Measurements from ENCODE around the gene CYSTM1.
"Not testable (repeated sequence)": the region's sequence is repeated elsewhere in the genome, so short reads cannot be mapped to it uniquely, and the experiment has no call there.

The CYSTM1 gene

DNA sequence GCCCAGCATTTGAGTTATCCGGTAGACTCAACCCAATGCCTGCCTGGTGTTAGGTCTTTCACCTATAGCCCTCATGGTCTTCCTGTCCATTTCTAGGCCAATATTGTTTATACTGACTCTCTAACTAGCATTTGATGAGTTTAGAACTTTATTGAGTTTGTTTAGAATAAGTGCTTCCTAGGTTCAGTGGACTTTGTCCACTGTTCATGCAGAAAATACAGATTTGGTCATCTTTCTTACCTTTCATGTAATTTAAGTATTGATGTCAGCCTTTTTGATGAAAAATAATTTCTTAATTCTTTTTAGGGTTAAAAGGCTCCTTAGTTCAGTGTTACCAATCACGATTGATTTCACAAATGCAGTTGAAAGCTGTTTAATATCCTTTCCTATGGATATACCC lies 22.0 kb downstream of the CYSTM1 start:
- TF ChIP-seq POU2F2 (IDR thresholded peaks at IDR 0.05; ENCODE audit: low read depth, low read length) (no peak), TAF1 (IDR thresholded peaks at IDR 0.05; ENCODE audit: low read depth, low read length) (no peak), POLR2A (IDR thresholded peaks at IDR 0.05; ENCODE audit: low read depth, low read length) (no peak), SPI1 (IDR thresholded peaks at IDR 0.05; ENCODE audit: low read depth, low read length) (no peak), PAX5 (IDR thresholded peaks at IDR 0.05; ENCODE audit: insufficient read depth, low read length, severe bottlenecking) (no peak), POLR2AphosphoS5 (IDR thresholded peaks at IDR 0.05; ENCODE audit: low read depth, low read length) (no peak)
- DNase-seq (ENCODE audit: insufficient read length, low spot score) (no peak), FAIRE-seq (no peak)

GRCh38 chr5:140198915-140199314 lies 23.9 kb downstream of the CYSTM1 start:
- FAIRE-seq; DNase-seq (ENCODE audit: insufficient read length, low spot score): not testable (repeated sequence)

- TF ChIP-seq TAF1 (IDR thresholded peaks at IDR 0.05; ENCODE audit: low read depth, low read length) (no peak), PAX5 (IDR thresholded peaks at IDR 0.05; ENCODE audit: insufficient read depth, low read length, severe bottlenecking) (no peak), SPI1 (IDR thresholded peaks at IDR 0.05; ENCODE audit: low read depth, low read length) (no peak), POU2F2 (IDR thresholded peaks at IDR 0.05; ENCODE audit: low read depth, low read length) (no peak), POLR2A (IDR thresholded peaks at IDR 0.05; ENCODE audit: low read depth, low read length) (no peak), POLR2AphosphoS5 (IDR thresholded peaks at IDR 0.05; ENCODE audit: low read depth, low read length) (no peak)
- DNase-seq (ENCODE audit: insufficient read length, low spot score) (no peak), FAIRE-seq (no peak)
Observed at GRCh38 chr5:140202078-140202477, 27.1 kb downstream of the CYSTM1 start.

DNA sequence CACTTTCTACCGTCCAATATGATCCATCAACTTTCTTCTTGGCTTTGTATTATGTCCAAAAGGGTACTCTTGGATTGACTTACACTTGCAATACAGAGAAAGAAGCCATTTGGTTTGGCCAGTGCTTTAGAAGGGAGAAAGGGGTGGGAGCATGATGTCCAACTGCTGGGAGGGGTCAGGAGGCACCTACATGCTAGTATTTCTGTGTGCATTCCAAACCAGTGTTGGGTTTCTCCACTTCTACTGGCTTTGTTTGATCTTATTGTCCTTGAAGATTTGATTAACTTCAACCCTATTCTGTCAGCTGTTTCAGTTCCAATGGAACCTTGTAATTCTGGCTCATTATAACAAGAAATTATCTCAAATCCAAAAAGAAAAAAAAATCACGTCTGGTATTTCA lies 27.6 kb downstream of the CYSTM1 start:
- FAIRE-seq = no peak
- TF ChIP-seq POLR2AphosphoS5 (IDR thresholded peaks at IDR 0.05; ENCODE audit: low read depth, low read length) = no peak
- no peak for TF ChIP-seq TAF1 (IDR thresholded peaks at IDR 0.05; ENCODE audit: low read depth, low read length)
- no peak for TF ChIP-seq POU2F2 (IDR thresholded peaks at IDR 0.05; ENCODE audit: low read depth, low read length)
- no peak for TF ChIP-seq POLR2A (IDR thresholded peaks at IDR 0.05; ENCODE audit: low read depth, low read length)
- no peak for TF ChIP-seq PAX5 (IDR thresholded peaks at IDR 0.05; ENCODE audit: insufficient read depth, low read length, severe bottlenecking)
- no peak for TF ChIP-seq SPI1 (IDR thresholded peaks at IDR 0.05; ENCODE audit: low read depth, low read length)

DNA sequence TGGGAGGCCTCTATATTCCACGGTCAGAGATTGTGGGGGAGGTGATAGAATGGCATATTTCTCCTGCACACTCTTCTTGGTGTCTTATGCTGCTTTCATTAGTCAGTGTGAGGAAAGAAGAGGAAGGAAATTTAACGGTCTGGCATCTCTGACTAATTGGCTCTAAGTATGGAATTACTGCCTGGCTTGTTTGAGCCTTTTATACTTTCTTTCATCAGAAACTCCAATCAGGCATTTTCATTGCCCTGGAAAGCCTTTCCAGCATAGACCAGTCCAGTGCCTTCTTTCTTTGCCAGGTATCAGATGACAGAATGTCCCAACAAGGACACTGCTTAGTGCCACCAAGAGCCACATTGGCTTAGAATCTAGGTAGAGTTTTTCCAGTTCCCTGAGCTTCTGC lies 30.2 kb downstream of the CYSTM1 start:
- FAIRE-seq (no peak), DNase-seq (ENCODE audit: insufficient read length, low spot score) (no peak)
- no peak for TF ChIP-seq SPI1 (IDR thresholded peaks at IDR 0.05; ENCODE audit: low read depth, low read length)
- TF ChIP-seq POLR2A (IDR thresholded peaks at IDR 0.05; ENCODE audit: low read depth, low read length) = no peak
- TF ChIP-seq POU2F2 (IDR thresholded peaks at IDR 0.05; ENCODE audit: low read depth, low read length) = no peak
- no peak for TF ChIP-seq TAF1 (IDR thresholded peaks at IDR 0.05; ENCODE audit: low read depth, low read length)
- TF ChIP-seq PAX5 (IDR thresholded peaks at IDR 0.05; ENCODE audit: insufficient read depth, low read length, severe bottlenecking) = no peak
- TF ChIP-seq POLR2AphosphoS5 (IDR thresholded peaks at IDR 0.05; ENCODE audit: low read depth, low read length) = no peak

More for the DNA sequence above, 27.6 kb downstream of the CYSTM1 start:
- no peak for DNase-seq (ENCODE audit: insufficient read length, low spot score)

- FAIRE-seq (no peak), DNase-seq (ENCODE audit: insufficient read length, low spot score) (no peak)
- TF ChIP-seq POLR2A (IDR thresholded peaks at IDR 0.05; ENCODE audit: low read depth, low read length) (no peak), POLR2AphosphoS5 (IDR thresholded peaks at IDR 0.05; ENCODE audit: low read depth, low read length) (no peak), POU2F2 (IDR thresholded peaks at IDR 0.05; ENCODE audit: low read depth, low read length) (no peak), SPI1 (IDR thresholded peaks at IDR 0.05; ENCODE audit: low read depth, low read length) (no peak), TAF1 (IDR thresholded peaks at IDR 0.05; ENCODE audit: low read depth, low read length) (no peak), PAX5 (IDR thresholded peaks at IDR 0.05; ENCODE audit: insufficient read depth, low read length, severe bottlenecking) (no peak)
Observed at GRCh38 chr5:140205952-140206351, 31.0 kb downstream of the CYSTM1 start.

- DNase-seq (ENCODE audit: insufficient read length, low spot score) = no peak
- peak; percentile 72 for TF ChIP-seq SPI1 (IDR thresholded peaks at IDR 0.05; ENCODE audit: low read depth, low read length)
- TF ChIP-seq POU2F2 (IDR thresholded peaks at IDR 0.05; ENCODE audit: low read depth, low read length) = no peak
- no peak for FAIRE-seq
Observed at GRCh38 chr5:140207250-140207964, 32.4 kb downstream of the CYSTM1 start.

DNA sequence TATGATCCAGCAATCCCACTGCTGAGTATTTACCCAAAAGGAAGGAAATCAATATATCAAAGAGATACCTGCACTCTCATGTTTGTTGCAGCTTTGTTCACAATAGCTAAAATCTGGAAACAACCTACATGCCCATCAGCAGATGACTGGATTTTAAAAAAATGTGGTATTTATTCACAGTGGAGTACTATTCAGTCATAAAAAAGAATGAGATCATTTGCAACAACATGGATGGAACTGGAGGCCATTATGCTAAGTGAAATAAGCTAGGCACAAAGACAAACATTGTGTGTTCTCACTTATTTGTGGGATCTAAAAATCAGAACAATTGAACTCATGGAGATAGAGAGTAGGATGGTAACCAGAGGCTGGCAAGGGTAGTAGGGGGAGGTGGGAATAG lies 33.1 kb downstream of the CYSTM1 start:
- FAIRE-seq (no peak), DNase-seq (ENCODE audit: insufficient read length, low spot score) (no peak)
- no peak for TF ChIP-seq POU2F2 (IDR thresholded peaks at IDR 0.05; ENCODE audit: low read depth, low read length)
- no peak for TF ChIP-seq POLR2A (IDR thresholded peaks at IDR 0.05; ENCODE audit: low read depth, low read length)
- no peak for TF ChIP-seq POLR2AphosphoS5 (IDR thresholded peaks at IDR 0.05; ENCODE audit: low read depth, low read length)
- TF ChIP-seq SPI1 (IDR thresholded peaks at IDR 0.05; ENCODE audit: low read depth, low read length) = no peak
- TF ChIP-seq TAF1 (IDR thresholded peaks at IDR 0.05; ENCODE audit: low read depth, low read length) = no peak
- no peak for TF ChIP-seq PAX5 (IDR thresholded peaks at IDR 0.05; ENCODE audit: insufficient read depth, low read length, severe bottlenecking)

- TF ChIP-seq PAX5 (IDR thresholded peaks at IDR 0.05; ENCODE audit: insufficient read depth, low read length, severe bottlenecking) = no peak
- TF ChIP-seq POLR2A (IDR thresholded peaks at IDR 0.05; ENCODE audit: low read depth, low read length) = no peak
- TF ChIP-seq TAF1 (IDR thresholded peaks at IDR 0.05; ENCODE audit: low read depth, low read length) = no peak
- TF ChIP-seq SPI1 (IDR thresholded peaks at IDR 0.05; ENCODE audit: low read depth, low read length) = no peak
- TF ChIP-seq POLR2AphosphoS5 (IDR thresholded peaks at IDR 0.05; ENCODE audit: low read depth, low read length) = no peak
- no peak for TF ChIP-seq POU2F2 (IDR thresholded peaks at IDR 0.05; ENCODE audit: low read depth, low read length)
- FAIRE-seq = peak; percentile 28
- DNase-seq (ENCODE audit: insufficient read length, low spot score) = no peak
Observed at GRCh38 chr5:140213370-140213983, 38.5 kb downstream of the CYSTM1 start.

DNA sequence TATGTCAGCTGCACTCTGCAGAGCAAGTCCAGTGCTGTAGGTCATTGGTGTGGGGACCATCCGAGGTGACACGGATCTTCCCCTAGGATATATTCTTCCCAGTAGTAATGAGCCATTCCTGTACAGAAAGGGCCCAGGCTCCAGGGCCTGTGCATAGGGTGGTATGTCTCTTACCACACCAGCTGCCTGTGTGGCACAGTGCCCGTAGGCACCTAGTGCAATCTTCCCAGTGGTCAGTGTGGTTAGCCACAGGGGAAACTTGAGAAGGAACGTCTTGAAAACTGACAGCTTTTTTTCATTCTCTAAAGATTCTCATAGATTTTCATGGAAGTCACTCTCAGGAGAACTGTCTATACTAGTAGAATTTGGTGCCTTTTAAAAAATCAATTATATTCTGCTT lies 39.8 kb downstream of the CYSTM1 start:
- DNase-seq (ENCODE audit: insufficient read length, low spot score) (no peak), FAIRE-seq (no peak)
- TF ChIP-seq POLR2A (IDR thresholded peaks at IDR 0.05; ENCODE audit: low read depth, low read length) (no peak), POLR2AphosphoS5 (IDR thresholded peaks at IDR 0.05; ENCODE audit: low read depth, low read length) (no peak), POU2F2 (IDR thresholded peaks at IDR 0.05; ENCODE audit: low read depth, low read length) (no peak), TAF1 (IDR thresholded peaks at IDR 0.05; ENCODE audit: low read depth, low read length) (no peak), PAX5 (IDR thresholded peaks at IDR 0.05; ENCODE audit: insufficient read depth, low read length, severe bottlenecking) (no peak)
